Neural progenitor cell (in vitro differentiated cells): Measurements from ENCODE around the gene YAP1.

Experiments used
- EZH2 ChIP-seq: fragments of 200-600 bp; sonication (generic); IDR thresholded peaks from 2 replicates; pipeline ENCODE4 v1.6.1; 2017; ENCODE audit warnings: antibody characterized with exemption, mild to moderate bottlenecking, moderate library complexity
- TF ChIP-seq, protein P1 (sequence below): fragments of 200-600 bp; sonication (generic); IDR thresholded peaks from 2 replicates; pipeline ENCODE4 v1.5.1; 2017; ENCODE audit warnings: antibody characterized with exemption, mild to moderate bottlenecking

DNA sequence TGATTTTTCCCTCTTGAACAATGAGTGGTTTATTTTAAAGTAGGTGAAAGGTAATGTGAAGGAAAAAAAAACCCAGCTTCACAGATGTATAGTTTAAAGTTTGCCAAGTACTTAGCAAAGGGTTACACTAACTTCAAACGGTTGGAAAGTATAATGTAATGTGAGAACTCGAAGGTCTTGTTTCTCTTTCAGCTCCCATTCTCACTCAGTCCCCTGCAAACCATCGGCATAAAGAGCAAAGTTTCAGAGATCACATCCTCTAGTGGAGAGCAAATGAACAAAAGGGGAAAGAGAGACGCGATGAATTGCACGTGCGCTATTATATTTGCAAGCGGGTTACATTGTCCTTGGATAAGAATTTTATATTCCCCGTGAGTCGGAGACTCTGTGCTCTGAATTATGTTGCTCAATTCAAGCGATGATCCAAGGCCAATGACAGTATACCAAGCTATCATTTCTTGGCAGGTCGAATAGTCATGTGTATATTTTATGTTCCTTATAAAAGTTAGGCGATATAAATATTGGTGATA is 169.5 kb downstream of the YAP1 start:
- TF ChIP-seq, protein P1, sequence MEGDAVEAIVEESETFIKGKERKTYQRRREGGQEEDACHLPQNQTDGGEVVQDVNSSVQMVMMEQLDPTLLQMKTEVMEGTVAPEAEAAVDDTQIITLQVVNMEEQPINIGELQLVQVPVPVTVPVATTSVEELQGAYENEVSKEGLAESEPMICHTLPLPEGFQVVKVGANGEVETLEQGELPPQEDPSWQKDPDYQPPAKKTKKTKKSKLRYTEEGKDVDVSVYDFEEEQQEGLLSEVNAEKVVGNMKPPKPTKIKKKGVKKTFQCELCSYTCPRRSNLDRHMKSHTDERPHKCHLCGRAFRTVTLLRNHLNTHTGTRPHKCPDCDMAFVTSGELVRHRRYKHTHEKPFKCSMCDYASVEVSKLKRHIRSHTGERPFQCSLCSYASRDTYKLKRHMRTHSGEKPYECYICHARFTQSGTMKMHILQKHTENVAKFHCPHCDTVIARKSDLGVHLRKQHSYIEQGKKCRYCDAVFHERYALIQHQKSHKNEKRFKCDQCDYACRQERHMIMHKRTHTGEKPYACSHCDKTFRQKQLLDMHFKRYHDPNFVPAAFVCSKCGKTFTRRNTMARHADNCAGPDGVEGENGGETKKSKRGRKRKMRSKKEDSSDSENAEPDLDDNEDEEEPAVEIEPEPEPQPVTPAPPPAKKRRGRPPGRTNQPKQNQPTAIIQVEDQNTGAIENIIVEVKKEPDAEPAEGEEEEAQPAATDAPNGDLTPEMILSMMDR, result no peak
- TF ChIP-seq EZH2, result no peak
